Activated T-helper 1 cell treated with anti-CD3 and anti-CD28 coated beads, Interleukin-2, amount 50 U/mL, for 16 hours (primary cell): ENCODE data around the gene ACP7.
"Not testable (repeated sequence)": the region's sequence is repeated elsewhere in the genome, so short reads cannot be mapped to it uniquely, and the experiment has no call there.

Source experiments
- DNase-seq, 2 donors: peaks; one replicate each; pipeline ENCODE4 v3.0.0-alpha.2; 2020; ENCODE audit warnings: low read depth in 1 of 2, low spot score in 1 of 2

The ACP7 gene

DNA sequence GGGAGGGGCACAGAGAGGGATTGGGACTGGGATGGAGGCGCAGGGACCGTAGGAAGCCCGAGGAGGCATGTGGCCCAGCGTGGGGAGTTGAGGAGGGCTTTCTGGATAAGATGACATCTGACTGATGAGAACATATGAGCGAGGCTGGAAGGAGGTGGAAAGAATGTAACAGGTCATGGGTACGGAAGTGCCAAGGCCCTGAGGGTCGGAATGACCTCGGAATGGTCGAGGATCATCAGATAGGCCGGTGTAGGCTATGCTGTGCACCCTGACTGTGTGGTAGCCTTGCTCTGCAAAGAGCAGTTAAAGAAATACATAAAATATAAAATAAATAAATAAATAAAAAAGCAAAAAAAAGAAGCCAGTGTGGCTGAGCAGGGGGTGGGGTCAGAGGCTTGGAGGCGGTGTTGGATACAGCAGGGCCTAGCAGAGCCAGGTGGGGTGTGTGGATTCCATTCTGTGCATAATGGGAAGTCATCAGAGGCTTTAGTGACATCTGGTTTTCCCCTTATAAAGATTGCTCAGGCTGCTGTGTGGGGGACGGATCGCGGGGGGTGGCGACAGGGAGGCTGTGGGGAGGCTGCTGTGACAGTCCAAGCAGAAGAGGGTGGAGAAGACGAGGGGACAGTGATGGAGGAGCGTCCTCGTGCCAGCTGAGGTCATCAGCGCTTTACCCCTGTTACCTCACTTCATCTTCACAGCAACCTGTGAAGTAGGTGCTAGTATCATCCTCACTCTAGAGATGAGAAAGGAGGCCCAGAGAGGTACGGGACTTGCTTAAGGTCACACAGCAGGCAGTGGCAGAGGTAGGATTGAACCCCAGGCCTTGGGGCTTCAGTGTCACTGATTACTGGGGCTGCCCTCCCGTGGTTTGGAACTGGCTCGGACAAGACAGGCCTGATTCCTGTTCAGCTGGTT, 46.4 kb downstream of the ACP7 start:
- DNase-seq: no peak

DNA sequence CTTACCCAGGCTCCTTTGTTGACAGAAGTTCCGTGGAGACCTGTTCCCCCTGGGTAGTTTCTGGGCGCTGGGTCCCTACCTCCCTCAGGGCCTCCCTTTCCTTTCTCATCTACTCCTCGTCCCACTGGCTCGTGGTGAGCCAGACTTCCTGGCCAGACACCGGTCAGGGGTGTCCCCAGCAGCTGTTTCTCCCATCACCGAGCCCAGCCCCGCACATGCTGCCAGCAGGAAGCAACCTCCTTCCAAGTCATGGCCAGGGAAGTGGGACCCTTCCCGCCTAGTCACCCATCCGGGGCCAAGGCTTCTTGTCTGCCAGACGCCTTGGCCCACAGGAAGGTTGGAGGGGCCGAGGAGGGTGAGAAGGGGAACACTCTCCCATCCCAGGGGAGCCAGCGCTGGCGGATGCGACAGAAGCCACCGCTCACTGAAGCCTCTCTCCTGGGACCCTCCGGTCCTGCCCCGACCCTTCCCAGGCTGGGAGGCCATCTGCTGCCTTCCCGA, 47.1 kb downstream of the ACP7 start:
- no peak for DNase-seq

DNA sequence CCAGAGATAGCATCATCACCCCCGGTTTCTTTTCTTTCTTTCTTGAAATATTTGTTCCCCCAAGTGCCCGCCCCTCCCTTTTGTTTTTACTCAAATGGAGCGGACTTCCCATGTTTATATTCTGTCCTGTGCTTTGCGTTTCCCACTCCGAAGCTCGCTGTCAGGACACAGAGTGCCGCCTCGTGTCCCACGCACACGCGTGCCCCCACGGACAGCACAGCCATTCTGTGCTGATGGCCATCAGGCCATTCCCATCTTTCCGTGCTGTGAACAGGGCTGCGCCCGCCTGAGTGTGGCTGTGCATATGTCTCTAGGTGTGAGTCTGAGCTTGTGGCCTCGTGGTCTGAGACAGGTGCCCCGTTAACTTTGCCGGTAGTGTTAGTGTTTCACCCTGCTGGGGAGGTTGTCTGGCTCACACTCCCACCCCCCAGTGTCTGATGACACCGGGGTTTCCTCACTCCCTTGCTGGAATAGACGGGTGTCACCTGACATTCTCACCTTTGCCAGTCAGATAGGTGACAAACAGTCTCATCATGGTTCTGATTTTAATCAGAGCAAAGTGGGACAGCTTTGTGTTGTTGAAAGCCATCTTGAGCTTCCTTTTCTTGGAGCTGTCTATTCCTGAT, 48.3 kb downstream of the ACP7 start:
- no peak for DNase-seq

DNA sequence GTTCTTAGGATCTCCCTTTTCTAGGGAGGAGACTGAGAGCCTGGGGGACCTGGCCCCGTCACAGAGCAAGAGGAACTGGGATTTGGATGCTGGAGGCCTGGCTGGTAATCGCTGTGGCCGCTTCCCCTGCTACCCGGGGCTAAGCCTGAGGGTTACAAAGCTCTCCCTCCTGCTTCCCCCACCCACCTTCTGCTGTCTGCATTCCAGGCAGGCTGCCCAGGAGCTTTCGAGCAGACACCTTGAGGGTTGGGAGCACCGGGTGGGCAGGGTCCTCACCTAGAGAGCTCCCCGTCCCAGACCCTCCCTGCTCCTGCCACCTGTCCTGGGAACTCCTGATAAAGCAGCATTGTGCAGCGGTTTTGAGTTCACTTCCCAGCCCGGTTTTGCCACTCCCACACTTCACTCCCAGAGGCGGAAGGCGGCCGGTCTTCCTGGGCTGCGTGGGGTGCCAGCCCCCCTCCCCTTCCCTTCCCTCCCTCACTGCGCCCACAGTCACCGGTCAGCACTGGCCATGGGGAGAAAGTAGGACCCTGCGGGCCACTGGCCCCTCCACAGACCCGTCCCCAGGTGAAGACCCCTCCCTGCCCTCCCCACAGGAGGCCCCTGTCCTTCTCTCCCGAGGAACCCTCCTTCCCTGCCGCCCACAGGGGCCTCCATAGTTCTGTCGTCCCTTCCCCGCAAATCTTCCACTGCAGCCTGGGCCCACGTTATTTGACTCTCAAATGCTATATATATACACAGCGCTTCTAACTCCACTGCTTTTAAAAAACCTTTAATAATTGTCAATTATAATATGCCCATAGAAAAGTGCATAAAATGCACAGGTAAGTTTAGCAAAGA, 49.5 kb downstream of the ACP7 start:
- no peak for DNase-seq

DNA sequence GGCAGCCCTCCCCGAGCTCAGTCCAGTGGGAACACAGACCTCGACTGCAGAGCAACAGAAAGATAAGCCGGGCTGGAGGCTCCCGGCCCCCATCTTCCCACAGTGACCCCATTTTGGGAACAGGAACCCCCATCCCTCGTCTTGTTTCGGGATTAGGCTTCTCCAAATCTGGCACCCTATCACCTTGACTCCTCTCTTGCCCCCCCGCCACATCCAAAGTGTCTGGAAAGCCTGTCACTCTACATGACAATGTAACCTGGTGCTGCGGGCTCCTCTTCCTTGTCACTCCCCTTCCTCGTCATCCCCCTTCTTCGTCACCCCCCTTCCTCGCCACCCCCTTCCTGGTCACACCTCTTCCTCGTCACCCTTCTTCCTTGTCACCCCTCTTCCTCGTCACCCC, 51.5 kb downstream of the ACP7 start:
- DNase-seq: no peak

DNA sequence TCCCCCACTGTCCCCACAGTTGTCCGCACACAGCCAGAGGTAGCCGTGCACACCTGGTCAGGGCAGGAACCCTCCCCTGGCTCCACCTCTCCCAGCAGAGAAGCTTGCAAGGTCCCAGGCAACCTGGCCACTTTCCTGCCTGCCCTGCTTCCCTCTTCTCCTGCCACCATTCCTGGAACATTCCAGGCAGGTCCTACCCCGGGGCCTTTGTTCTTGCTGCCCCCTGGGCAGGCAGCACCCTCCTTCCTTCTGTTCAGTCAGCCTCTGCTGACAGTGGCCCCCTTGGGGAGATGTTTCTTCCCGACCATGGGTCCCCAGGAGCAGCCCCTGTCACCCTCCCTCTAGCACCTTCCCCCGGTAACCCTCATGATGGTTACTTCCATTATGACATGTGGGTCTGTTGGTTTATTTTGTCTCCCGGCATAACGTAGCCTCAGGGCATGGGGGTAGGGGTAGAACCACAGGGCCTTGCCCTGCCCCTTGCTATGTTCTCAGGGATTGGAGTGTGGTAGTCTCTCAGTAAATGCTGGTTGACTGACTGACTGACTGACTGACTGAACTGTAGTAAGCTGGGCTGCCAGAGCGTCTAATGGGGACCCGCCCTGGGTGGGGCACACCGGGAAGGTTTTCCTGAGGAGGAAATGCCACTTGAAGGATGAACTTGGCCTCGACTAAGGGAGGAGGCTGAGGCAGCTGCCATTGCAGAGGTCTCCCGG, 52.2 kb downstream of the ACP7 start:
- no peak for DNase-seq

DNA sequence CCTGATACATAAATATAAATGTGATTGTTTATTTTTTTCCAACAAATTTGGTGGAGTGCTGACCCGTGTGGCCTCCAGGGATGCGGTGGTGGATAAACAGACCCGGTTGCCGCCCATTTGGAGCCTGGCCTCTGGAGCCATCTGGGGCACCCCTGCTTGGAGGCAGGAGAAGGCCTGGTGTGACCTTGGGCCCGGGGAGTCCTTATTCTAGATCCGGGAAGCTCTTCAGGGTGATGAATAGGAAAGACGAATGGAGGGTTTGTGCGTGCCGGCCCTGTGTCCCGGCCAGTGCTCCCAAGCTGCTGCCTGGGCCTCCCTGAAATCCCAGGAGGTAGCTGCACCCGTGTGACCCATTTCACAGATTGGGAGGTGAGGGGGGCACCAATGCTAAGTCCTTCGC, 53.0 kb downstream of the ACP7 start:
- DNase-seq: no peak

DNA sequence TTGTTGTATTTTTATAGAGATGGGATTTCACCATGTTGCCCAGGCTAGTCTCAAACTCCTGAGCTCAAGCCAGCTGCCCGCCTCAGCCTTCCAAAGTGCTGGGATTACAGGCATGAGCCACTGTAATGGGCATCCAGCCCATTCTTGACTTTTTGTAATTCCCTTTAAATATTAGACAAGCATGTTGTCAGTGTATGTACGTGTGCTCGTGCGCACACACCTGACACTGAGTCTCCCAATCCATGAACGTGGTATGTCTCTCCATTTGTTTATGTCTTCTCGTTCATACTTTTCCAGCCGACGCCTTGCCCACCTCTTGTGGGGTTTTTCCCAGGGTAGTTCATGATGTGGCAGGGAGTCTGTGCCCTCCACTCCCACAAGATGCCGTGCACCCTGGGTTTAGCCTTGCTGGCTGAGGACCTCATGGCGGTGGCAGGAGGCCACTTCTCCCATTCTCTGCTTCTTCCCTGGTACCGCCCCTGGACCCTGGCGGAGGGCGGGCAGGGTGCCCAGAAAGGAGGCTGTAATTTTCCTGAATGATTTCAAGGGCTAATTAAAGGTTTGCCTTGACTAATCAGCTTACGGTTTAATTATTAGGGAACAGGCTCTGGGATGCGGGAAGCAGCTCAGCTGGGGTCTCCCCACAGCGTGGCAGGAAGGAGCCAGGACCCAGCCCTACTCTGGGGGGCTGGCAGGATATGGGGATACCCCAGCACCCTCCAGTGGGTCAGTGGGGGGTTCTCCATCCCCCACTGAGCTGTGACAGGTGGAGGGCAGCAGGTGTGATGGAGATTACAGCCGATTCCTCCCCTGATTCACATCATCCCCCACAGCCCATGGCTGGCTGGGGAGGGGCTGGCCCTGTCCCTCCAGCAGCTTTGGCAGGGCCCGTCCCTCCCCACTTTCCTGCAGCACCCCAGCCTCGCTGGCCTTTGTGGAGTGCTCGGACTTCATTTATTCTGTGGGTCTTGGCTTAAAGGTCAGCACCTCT, 54.3 kb downstream of the ACP7 start:
- no peak for DNase-seq

DNA sequence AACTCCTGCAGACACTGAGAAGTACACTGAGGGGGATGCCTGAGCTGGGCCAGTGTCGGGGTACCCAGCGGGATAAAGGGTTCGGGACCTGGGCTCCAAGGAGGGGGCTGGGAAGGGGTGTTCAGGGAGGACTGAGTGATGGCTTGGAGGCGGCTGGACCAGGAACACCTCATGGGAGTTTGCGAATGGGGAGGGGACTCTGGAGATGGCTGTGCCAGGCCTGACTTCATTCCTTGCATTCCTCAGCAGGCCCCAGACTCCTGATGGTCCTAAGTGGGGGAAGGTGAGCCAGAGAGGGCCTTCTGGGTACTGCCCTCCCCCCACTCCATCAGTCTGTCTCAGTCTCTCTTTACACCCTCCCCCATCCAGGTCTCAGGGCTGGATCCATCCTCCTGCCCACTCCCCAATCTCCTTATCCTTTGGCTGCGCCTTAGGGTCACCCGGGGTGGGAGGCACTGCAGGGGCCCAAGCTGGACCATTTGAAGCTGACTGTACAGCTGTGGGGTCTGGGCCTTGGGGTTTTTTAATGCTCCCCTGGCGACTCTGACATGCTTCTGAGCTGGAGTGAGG, 55.2 kb downstream of the ACP7 start:
- DNase-seq: no peak

DNA sequence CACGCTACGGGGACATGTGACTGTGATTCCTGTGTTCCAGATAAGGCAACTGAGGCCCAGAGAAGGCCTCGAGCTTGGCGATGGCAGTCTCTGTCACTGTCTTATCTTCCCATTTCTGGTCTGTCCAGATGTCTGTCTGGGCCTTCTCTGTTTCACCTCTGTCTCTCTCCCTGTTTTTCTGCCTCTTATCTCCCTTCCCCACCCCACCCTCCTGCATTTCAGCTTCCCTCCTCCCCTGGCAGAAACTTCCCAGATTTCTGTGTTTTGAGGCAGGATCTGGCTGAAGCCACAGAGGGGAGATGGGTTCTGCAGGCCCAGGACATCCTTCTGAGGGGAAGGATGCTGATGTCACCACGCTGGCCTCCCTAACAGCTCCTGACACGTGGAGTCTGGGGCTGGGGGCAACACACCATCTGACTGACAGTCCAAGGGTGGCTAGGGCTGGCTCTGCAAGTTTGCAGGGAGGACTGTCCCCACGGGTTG, 55.8 kb downstream of the ACP7 start:
- no peak for DNase-seq

DNA sequence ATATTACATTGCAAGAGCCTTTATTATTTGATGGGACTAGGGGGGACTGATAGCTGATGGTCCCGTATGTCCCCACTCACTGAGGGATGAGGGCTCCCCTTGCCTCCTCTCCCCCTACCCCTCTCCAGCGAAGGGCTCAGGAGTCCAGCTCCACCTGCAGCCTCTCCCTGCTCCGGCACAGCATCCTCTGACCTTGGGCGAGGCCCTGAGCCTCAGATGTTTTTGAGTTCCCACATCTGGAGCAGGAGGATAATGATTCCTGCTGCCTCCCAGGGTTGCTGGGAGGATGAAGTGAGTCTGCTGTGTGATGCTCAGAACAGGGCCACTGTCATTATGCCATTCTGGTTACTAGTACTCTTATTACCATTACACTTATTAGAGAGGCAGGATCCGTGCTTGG, 56.4 kb downstream of the ACP7 start:
- DNase-seq: no peak

DNA sequence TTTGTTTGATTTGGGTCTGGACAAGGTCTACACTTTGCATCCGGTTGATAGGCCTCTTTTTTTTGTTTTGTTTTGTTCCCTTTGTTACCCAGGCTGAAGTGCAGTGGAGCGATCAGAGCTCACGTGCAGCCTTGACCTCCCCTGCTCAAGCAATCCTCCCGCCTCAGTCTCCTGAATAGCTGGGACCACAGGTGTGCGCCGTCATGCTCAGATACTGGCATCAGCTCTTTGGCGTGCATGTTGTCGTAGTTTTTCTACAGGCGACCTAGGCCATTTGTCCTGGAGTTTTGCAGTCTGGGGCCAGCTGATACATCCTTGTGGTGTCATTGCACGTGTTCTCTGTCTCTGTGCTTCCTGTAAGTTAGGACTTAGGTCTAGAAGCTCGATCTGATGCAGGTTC, 57.8 kb downstream of the ACP7 start:
- DNase-seq: no peak

DNA sequence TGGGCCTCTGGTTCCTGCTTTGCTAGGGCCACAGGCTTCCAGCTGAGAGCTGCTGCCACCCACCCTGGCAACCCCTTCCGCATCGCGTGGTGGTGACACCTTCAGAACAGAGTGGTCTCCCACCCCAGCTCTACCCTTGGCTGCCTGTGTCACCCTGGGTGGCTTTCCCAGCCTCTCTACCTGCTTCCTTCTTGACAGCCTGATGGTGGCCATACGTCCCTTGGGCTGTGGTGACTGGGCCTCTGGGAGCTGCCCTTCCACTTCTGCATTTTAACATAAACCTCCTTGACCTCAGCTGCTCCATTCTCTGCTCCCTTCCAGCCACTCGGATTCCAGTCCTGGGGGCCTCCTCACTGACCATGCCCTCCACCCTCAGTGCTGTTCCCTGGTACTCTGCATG, 58.5 kb downstream of the ACP7 start:
- DNase-seq: no peak

DNA sequence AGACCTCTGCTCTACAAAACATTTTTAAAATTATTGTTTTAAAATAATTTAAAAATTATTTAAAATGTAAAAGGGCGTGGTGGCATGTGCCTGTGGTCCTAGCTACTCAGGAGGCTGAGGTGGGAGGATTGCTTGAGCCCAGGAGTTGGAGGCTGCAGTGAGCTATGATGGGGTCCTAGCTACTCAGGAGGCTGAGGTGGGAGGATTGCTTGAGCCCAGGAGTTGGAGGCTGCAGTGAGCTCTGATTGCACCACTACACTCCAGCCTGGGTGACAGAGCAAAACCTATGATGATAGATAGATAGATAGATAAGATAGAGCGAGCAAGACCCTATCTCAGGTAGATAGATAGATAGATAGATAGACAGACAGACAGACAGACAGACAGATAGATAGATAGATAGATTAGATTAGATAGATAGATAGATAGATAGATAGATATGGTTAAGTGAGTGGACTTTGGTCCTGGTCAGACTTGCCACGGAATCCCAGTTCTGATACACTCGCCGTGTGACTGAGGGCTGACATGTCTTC, 59.7 kb downstream of the ACP7 start:
- not testable (repeated sequence) for DNase-seq

DNA sequence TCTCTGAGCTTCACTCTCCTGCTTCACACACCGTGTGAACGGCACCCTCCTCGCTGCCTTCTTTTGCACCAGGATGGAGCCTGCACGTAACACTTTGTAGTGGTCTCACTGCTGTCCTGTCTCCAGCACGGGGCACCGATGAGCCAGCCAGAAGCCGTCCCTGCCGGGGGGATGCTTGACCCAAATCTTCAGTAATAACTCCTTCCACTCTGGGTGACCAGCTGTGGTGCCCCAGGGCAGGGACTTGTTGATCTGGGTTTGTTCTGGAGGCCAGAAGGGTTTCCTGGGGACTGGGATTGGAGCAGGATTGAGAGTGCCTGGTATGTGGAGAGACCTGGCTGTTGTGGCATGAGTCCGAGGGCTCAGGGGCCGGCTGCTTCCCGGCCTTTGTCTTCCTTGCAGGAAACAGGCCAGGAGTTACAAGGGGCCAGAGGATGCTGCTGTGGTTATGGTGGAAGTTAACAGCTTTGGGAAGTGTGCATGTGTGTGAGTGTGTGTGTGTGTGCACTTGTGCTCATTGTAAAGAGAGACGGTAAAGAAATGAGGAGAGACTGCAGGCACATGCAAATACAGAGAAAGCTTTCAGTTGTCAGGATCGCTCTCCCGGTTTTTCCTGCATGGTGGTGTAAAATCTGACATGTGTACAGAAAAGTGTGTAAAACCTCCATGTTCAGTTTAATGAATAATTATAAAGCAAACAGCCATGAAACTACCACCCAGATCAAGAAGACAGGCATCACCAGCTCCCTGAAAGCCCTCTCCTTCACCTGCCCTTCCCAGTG, 60.3 kb downstream of the ACP7 start:
- no peak for DNase-seq

DNA sequence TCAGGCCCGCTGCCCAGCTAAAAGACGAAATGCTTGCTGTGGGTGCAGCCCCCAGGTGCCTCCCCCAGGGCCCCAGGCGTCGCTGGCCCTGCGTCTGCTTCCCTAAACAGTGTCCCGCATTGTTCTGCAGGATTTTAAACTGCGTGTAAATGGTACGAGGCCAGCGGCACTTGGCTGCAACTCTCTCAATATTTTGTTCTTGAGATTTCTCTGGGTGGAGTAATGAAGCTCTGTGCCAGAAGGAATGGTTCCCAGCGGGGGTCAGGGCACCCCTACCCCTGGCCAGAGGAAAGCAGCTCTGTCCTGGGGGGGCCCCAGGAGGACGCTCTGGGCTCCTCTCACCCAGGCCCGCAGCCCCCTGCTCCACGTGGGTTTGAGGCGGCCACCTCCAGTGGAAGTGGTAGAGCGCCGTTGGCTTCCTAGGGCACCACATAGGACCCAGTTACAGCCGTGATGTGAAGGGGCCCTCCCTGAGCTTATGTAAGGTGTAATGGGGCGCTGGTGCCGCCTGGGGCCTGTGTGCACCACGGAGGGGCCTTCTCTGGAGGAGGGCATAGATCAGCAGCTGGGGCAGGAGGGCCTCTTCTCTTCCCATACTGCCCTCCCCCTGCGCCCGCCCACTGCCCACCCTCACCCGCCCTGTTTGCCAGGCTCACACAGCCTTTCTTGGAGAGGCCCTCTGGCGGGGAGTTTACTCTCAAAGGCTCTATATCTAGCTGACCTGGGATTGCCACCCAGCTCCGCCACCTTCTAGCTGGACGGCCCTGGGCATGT, 61.2 kb downstream of the ACP7 start:
- DNase-seq: no peak

DNA sequence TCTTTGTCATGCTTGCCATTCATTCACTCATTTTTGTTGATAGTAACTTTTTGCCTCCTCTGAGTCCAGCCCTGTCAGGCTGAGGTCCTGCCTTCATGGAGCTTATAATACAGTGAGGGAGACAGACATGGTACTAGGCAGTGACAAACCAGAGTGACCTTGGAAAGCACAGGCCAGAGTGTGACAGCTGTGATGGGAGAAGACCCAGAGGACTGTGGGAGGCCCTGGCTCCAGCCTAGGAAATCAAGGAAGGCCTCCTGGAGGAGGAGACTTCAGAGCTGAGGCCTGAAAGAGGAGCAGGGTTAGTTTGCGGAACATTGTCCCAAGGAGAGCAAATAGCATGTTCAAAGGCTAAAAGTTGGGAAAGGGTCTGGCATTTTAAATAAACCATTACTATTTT, 61.9 kb downstream of the ACP7 start:
- DNase-seq: no peak
